GM18870 (cell line): ENCODE measurements around the gene SOWAHA.

Source experiments
- ATAC-seq: cut with Tn5 transposase; IDR thresholded peaks from one replicate; pipeline ENCODE4 v1.9.1; 2021; ENCODE audit warnings: moderate library complexity; ENCODE audit not compliant: unreplicated experiment

Gene SOWAHA

DNA sequence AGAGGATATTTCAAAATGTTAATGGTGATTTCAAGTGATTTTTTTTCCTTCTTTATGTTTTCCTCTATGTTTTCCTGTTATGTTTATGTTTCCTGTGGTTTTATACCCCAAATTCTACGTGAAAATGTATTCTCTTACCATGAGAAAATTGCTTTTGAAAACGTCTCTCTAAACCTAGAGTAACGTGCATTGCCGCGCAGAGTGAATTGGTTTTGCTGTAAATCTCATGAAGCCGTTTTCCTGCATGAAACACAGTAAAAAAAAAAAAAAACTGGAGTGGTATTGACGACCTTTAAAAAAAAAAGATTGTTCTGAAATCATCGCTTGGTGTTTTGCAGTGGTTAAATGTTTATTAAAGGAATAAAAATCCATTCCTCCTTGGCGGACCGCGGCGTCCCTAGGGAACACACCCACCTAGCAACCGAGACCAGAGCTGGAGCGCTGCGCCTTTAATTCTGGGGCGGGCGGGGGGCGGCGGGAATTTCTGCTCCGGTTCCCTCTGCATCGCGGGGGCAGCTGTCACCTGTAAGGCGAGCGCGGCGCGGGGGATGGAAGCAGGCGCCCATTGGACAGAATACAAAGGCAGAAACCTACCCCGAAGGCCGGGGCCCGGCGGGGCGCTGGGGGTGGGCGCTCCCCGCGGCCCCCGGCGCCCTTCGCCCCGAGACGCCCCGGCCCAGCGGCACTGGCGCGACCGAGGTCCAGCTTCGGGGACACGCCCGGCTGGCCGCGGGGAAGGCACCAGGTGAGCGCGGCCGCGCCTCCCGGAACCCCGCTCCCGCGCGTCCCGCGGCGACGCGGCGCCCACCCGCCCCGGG, at the start of gene SOWAHA:
Gene SOWAHA (plus strand): TSS at position 522 of the 818 bp plus-strand sequence. CDS start 320 bp downstream, outside the sequence.
- ATAC-seq, result no peak

DNA sequence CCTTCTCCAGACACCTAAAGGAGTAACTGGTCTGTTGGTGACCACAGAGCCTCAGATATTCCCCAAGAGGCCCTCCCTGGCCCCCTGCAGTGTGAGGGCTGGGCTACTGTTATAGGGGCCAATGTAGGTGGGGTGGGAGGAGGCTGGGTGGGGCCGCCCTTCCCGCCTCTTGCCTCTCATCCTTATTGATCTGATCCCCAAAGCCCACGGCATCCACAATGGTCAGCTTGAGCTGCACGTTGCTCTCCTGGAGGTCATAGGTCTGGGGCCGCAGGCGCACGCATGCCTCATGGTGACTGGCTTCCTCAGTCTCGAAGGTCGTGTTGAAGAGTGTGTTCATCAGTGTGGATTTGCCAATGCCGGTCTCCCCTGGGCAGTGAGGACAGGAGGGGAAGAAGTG, 49.1 kb upstream of the SOWAHA start:
- no peak for ATAC-seq

DNA sequence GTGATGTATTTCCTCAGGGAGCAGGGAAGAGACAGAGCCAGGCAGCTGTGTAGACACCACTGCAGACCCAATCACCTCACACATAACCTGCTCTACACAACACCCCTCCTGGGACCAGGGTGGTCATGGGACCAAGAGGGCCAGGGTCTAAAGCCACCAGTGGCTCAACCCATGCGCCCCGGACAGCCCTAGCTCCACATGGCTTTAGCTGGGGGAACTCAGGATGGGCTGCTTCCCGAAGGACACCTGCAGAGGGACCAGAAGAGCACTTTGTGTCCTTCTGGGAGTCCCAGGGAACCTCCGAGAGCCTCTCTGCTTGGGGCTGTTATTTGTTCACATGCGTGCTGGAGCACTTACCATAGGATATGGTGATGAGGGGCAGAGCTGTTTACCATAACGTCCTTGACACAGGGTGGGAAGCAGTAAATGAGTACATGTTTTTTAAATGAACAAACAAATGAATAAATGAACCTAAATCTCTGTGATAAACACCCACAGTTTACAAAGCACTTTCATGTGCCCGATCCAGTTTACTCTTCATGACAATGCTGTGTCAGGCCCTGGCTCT, 48.3 kb upstream of the SOWAHA start:
- no peak for ATAC-seq

DNA sequence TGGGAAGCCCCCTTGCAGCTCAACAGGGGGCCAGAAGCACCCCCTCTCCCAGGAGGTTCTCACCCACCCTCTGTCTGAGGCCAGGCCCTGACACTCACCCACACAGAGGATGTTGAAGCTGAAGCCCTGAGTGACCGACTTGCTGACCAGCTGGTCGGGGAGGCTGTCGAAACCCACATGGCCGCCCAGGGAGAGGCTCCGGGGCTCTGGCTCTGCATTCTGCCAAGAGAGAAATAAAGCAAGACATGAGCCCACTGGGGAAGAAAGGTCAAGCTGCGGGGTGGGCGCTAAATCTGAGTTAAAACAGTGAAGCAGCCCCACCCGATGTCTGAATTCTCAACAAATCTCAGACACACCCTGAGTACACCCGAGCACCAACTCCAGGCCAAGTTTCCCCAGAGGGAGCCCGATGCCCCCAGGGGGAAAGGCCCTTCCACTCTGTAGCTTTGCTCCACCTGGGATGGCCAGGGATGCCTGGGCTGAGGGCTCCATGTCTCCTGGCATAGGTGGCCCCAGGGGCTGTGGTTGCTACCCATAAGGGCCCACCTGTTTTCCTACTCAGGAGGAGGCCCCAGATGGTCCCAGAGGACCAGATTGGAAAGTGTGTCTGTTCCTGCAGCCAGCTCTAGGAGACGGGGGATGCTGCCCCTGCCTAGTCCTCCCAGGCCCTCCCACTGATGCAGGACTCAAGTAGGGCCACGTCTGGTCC, 47.6 kb upstream of the SOWAHA start:
- no peak for ATAC-seq

DNA sequence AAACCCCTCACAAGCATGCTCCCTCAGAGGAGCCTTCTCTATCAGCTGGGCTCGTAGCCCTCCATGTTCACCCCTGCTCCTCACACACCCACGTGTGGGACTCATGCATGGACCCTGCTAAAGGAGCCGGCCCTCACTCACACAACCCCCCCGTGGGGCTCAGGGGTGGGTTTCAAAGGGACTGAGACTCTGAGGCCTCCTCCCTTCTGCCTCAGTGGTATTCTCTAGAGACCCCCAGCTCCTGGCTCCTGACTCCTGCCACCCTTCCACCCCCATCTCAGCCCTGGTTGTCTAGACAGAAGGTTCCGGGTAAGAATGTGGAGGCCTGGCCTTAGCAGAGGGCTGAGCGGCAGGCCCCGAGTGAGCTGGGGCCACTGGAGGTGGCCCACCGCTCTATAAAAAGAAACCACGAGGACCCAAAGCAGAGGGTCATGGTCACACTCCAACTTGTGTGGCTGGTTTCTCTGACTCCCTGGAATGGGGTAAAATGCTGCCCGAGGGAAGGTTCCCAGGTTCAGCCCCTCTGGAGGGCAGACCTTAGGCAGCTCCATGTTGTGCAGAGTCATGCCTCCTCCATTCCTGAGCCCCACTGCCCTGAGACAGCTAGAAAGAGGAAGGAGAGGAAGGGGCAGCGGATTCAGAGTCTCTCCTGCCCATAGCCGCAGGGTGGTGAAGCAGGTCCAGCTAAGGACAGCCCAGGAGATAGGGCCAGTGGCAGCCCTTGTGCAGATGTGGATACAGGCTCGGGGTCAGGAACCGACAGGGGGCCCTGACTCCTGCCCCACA, 46.9 kb upstream of the SOWAHA start:
- no peak for ATAC-seq

DNA sequence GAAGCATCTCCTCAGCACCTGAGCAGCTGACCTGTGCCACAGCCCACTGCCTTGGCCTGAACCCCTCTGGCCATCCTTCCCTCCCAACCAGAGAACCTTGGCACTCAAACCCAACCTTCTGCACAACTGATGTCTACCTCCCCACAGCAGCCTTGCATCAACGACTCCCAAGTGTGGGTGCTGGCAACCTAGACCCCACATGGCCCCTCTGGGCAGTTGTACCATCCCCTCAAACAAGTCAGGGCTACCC, 46.4 kb upstream of the SOWAHA start:
- no peak for ATAC-seq

DNA sequence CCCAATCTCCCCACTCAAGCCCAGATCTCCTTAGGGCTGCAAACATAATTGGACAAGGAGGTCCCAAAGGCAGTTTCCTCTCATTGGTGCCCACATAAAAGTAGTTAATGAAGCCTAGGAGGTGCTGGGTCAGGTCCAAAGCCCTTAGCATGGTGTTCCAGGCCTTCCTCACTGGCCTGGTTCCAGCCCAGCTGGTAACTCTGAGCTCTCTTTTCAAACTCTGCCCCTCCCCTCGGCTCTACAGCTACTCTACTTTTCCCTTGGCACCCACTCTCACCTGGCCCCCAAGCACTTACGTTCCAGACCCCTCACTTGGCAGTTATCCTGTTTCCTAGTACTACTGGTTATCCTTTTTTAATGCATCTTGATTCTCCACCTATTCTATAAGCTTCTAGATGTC, 46.0 kb upstream of the SOWAHA start:
- no peak for ATAC-seq

DNA sequence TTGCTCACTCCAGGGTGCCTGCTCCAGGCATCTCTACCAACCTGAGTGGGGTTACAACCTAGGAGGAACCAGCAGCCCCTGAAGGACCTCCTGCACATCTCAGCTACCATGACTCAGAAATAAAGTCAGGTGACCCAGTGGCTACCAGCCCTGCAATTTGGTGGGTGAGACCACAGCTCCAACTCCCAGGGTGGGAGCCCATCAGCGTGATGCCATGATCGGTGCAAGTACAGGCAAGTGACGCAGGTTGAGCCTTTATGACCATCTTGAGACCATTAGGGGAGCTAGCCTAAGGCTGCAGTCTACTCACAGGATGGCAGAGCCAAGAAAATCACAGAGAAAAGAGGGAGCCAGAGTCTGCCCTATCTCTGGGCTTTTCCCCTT, 44.6 kb upstream of the SOWAHA start:
- no peak for ATAC-seq

DNA sequence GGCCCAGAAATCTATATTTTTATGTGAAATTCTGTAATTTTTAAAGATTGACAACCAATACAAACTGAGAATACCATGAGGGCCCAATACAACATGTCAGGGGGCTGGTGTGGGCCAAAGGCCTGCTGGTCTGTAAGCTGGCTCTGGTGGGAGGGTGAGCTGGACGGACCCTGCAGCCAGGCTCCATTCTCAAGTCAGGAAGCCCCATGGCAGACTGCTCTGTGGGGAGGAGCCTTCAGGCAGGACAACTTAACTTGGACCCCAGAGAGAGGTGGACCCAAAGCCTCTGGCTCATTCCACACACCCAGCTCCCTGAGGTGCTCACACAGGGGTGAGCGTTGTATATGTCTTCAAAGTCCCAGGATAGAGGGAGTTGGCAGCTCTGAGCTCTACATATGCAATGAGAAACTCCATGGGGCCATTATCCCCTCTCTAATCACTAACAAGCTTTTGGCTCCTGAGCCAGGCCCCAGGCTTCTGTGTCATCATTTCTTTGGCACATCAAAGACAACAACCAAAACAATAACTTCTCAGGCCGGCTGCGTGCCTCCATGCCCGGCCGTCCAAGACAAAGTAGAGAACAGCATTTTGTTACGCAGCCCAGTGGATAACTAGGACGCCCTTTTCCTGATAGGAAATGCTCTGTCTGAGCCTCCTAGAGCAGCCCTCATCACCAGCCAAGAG, 42.5 kb upstream of the SOWAHA start:
- no peak for ATAC-seq

DNA sequence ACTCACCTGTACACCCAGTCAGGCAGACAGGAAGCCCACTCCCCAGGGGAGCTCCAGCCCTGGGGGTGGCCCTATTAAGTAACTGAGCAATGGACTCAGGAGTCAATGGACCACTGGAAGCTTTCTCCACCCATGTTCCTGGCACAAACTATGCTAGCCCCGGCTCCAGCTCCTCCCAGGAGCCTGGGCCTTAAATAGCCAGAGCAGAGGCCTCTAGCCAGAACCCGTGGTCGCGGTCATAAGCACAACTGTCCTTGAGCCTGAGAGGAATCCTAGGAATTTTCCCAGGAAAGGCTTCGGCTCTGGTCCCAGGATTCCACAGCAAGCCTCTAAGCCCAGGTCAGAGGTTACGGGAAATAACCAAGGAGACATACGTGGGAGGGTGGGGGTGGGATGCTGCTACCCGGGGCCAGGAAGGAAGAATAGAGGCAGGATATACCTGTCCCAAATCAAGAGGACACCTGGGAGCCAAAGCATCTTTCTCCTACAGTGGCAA, 41.6 kb upstream of the SOWAHA start:
- ATAC-seq, result no peak

DNA sequence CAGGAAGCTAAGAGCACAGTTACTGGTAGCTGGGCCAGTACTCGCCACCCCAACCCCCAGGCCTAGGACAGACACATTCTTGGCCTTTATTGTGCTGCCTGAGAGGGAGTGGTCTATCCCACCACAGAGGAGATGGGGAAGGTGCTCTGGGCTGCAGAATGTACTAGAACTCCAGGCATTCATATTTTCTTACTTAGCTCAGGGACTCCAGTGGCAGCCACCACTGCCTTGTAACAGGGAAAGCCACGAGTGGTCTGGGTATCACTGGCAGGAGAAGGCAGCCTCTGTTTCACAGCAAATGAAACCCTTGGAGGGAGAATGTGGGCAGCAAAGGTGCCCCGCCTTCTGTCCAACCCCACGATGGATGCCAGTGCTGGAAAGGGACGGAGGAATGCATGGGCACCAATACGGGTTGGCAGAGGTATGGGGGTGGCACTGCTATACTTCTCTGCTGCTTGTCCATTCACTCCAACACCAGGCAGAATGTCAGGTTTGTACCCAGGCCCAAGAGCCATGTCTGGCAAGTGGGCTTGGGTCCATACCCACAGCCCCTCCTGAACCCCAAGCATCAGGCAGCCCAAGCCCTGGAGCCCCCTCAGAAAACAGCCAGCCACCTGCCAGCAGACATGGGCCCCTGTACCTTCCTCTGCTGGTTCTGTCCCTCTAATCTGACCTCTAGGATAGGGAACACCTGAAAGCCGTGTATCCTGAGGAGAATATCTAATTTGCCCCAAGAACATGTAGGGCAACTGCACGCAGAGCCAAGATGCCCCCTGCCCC, 40.6 kb upstream of the SOWAHA start:
- ATAC-seq, result no peak

DNA sequence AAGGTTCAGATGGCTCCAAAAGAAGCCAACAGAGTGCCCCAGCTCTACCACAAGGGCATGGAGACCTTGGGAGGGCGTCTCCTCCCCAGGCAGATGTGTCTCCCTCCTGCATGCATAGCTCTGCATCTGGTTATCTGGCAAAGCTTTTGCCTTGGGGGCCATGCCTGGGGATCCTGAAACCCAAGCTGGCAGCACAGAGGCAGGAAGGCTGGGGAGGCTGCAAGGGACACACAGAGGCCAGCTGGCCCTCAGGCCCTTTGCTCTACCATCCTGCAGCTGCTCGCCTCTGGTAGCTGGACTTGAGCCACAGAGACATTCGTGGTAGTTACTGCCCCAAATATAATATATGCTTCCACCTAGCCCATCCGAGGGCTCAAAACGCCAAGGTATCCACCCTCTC, 40.0 kb upstream of the SOWAHA start:
- ATAC-seq, result no peak

DNA sequence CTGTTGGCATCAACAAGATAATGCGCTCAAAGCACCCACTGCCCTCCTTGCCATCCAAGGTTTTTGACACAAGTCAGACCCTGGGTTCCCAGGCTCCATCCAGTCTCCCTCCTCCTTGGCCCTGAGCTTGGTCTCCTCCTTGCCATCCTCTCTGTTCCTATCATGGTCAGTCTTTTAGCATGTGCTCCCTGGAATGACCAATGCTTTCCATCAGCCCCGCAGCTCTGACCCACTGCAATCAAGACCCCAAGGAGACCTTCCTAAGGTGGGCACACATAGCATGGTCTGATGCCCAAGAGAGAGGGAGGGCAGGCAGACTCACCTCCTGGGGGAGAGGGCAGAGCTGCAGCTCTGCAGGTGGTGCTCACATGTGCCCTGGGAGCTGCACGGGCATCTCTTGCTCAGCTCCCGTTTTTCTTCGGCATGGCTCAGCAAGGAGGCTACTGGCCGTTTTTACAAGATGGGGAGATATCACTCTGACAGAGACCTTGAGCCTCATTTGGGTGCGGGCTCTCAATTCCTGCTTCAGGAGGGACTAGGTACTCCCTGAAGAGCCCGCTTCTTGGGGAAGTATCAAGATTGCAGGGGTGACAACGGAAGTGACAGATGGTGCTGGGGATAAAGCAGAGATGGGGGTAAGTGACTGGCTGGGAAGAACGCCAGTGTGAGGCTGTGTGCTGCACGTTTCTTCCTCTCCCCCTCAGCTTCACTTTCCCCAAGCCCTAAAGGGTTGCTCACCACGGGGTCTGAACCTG, 39.3 kb upstream of the SOWAHA start:
- no peak for ATAC-seq

DNA sequence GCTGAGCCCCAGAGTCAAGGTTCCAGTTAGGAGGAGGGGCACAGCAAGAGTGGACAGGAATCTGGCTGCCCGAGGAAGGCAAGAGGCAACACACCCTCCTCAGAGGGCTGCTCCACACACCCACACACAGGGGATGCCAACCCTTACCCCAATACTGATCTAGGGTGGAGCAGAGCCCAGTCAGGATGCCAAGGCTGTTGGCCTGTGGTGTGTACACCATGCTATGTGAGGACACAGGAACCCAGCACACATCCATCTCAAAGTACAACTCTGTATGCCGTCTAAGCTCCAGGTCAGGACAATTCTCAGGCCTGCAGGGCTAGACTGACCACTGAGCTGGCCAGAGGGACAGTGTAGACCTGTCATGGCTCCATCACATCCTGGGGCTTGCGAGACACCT, 38.7 kb upstream of the SOWAHA start:
- ATAC-seq, result no peak

DNA sequence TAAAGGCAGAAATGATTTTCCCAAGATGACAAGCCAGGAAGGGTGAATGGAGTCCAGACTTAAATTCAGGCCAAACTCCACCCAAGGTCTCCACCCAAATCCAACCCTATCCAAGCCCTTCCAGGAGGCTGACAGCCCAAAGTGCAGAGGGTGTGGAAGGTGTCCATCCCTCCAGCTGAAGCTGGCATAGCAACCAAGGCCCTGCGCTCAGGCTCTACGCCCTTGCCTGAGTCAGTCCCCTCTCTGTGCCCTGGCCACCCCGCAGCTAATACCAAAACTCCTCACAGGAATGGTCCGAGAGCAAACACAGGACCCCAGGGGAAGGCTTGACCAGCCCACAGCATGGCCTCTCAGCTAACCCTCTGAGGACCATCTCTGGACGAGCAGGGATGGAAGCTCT, 38.2 kb upstream of the SOWAHA start:
- ATAC-seq, result no peak

DNA sequence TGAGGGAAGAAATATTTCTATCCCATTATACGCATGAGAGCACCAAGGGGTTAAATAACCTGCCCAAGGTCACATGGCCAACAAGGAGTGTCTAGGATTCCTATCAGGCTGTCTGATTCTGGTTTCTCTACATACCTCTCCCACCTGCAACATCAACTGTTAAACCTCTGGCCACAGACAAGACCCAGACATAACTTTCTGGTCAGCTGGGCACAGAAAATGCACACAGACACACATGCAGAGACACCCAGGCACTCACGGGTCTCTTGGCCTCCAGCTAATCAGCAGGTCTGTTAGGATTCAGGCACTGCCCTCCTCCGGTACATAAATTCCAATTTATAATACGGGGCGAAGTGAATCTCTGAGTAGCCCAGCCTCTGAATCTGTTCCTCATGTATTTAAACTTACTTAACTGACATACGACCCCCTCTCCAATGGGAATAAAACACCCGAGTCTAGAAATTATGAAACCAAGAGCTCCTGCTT, 37.6 kb upstream of the SOWAHA start:
- no peak for ATAC-seq

DNA sequence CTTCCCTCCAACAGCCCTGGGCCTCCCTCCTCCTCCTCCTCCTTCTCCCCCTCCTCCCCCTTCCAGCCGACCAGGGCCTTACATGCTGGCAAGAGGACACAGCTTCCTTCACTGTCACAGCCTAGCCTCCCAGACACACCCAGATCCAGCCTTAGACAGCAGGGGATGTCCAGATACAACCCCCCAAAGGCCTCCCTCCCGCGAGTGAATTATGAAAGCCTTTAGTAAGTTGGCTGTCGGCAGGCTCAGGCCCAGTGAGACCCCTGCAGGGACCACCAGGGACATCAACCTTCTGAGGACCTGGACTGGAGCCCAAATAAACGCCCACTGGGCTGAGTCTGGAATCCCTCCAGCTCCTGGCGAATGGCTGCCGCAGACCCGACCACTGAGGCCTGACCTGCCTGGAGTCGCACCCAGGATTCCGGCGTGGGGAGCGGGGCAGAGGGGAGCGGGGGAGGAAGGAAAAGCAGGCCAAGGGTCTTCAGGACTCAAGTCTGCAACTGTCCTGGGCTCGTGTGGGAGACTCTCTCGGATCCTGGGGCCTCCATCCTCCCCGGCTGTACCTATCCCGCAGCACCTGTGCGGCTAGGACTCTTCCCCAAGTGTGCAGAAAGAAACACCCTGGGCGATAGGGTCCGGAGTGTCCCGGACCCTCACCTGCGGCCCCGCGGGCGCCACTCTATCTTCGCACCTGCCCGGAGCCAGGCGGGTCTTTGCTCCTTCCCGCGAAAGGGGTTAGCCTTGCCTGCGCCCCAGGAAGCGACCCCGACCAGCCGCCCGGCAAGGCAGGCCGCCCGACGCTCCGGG, 36.8 kb upstream of the SOWAHA start:
- no peak for ATAC-seq

DNA sequence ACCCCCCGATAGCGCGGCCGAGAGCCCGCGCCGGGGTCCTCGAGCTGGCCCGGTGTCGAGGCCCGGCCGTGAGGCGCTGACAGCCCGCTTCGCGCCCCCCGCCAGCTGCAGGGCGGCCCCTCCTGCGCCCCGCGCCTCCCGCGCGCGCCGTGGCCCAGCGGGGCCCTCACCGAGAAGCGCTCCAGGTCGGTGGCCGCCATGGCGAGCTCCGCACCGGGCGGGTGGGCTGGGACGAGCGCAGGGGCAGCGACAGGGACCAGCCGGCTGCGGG, 36.2 kb upstream of the SOWAHA start:
- ATAC-seq, result no peak
